Neural cell (in vitro differentiated cells): Measurements from ENCODE around the gene IGF2R.

ENCODE experiments used
- EP300 ChIP-seq: fragments of 450-650 bp; conservative IDR thresholded peaks from 2 replicates; pipeline ENCODE4 v1.6.1; 2014; ENCODE audit warnings: antibody characterized with exemption, mild to moderate bottlenecking, moderate library complexity; ENCODE audit not compliant: poor library complexity, severe bottlenecking
- EZH2 ChIP-seq: fragments of 200-600, 300-800 bp; shearing (Covaris generic), sonication (generic); IDR thresholded peaks from 2 replicates; pipeline ENCODE4 v1.6.1; 2014; ENCODE audit warnings: antibody characterized with exemption, low read length, borderline replicate concordance, mild to moderate bottlenecking; ENCODE audit not compliant: insufficient read depth, poor library complexity, severe bottlenecking
- POLR2AphosphoS5 ChIP-seq: IDR thresholded peaks from 2 replicates; pipeline ENCODE4 v1.6.1; 2012
- RAD21 ChIP-seq: fragments of 450-650 bp; conservative IDR thresholded peaks from 2 replicates; pipeline ENCODE4 v1.6.1; 2014; ENCODE audit warnings: antibody characterized with exemption, mild to moderate bottlenecking, moderate library complexity
- SMC3 ChIP-seq: fragments of 450-650 bp; conservative IDR thresholded peaks from 2 replicates; pipeline ENCODE4 v1.6.1; 2014; ENCODE audit warnings: antibody characterized with exemption, mild to moderate bottlenecking, moderate library complexity; ENCODE audit not compliant: poor library complexity
- TAF1 ChIP-seq: IDR thresholded peaks from 2 replicates; pipeline ENCODE4 v1.6.1; 2012; ENCODE audit warnings: low read depth
- TF ChIP-seq, protein P1 (sequence below): fragments of 450-650 bp; IDR thresholded peaks from 2 replicates; pipeline ENCODE4 v1.5.1; 2014; ENCODE audit warnings: antibody characterized with exemption, mild to moderate bottlenecking, moderate library complexity; ENCODE audit not compliant: poor library complexity, severe bottlenecking

DNA sequence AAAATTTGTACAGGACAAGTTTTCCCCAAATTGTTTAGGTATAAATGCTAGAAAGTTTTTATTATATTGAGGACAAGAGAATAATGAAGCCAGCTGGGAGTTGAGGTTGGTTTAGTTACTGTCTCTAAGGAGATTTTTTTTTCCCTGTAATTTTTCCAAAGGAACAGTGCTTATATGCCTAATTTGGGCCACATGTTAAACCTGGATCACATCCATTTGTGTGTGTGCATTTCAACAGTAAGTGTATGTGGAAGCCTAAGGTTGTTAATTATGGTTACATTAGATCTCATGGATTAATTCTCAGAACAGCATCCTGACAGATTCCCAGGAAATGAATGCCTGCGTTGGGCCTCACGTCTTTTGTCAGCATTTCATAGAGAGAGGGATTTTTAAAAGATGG, 4.5 kb downstream of the IGF2R start:
- TF ChIP-seq, protein P1, sequence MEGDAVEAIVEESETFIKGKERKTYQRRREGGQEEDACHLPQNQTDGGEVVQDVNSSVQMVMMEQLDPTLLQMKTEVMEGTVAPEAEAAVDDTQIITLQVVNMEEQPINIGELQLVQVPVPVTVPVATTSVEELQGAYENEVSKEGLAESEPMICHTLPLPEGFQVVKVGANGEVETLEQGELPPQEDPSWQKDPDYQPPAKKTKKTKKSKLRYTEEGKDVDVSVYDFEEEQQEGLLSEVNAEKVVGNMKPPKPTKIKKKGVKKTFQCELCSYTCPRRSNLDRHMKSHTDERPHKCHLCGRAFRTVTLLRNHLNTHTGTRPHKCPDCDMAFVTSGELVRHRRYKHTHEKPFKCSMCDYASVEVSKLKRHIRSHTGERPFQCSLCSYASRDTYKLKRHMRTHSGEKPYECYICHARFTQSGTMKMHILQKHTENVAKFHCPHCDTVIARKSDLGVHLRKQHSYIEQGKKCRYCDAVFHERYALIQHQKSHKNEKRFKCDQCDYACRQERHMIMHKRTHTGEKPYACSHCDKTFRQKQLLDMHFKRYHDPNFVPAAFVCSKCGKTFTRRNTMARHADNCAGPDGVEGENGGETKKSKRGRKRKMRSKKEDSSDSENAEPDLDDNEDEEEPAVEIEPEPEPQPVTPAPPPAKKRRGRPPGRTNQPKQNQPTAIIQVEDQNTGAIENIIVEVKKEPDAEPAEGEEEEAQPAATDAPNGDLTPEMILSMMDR: no peak
- TF ChIP-seq TAF1 (no peak), SMC3 (no peak), RAD21 (no peak), POLR2AphosphoS5 (no peak), EP300 (no peak), EZH2 (no peak)
